Measurements from ENCODE around the gene PRRT1B. TPM values are rescaled to one million over a fixed set of nuclear protein-coding genes. Genes with fewer than 3 reads are reported as not detected.

Gene PRRT1B
- total and polyA plus RNA-seq, 2 donors (not counting 1 experiment from before 2014, with no cell fraction given), result not detected

GRCh38 chr9:131589124-131589711 lies 43.9 kb downstream of the PRRT1B start:
- peaks cover 7% of the 10 kb centered on the region for H3K36me3 ChIP-seq (ENCODE audit: control insufficient read depth, insufficient read depth, low read length)
- no peaks in the 10 kb centered on the region for H3K79me2 ChIP-seq (ENCODE audit: control insufficient read depth, insufficient read depth, low read length)
- no peak overlapping the region for H3K27ac ChIP-seq (ENCODE audit: insufficient read depth, low read length)
- no peak overlapping the region for H3K4me2 ChIP-seq (ENCODE audit: extremely low read depth, insufficient read depth, low read length)
- no peak for DNase-seq (ENCODE audit: low read depth in 2 of 2)
- H3K9ac ChIP-seq (ENCODE audit: insufficient read depth, low read length), result no peak overlapping the region
- H3K27me3 ChIP-seq (ENCODE audit: control insufficient read depth, insufficient read depth, low read length), result no peaks in the 10 kb centered on the region
- no peaks in the 10 kb centered on the region for H4K20me1 ChIP-seq (ENCODE audit: control insufficient read depth, extremely low read depth, insufficient read depth, low read length)
- H3K4me3 ChIP-seq (replicated peaks in 1 of 4; ENCODE audit: control extremely low read depth in 1 of 4, insufficient read depth in 1 of 4, low read depth in 3 of 4, low read length in 4 of 4), result no peak overlapping the region
- TF ChIP-seq, protein P1, sequence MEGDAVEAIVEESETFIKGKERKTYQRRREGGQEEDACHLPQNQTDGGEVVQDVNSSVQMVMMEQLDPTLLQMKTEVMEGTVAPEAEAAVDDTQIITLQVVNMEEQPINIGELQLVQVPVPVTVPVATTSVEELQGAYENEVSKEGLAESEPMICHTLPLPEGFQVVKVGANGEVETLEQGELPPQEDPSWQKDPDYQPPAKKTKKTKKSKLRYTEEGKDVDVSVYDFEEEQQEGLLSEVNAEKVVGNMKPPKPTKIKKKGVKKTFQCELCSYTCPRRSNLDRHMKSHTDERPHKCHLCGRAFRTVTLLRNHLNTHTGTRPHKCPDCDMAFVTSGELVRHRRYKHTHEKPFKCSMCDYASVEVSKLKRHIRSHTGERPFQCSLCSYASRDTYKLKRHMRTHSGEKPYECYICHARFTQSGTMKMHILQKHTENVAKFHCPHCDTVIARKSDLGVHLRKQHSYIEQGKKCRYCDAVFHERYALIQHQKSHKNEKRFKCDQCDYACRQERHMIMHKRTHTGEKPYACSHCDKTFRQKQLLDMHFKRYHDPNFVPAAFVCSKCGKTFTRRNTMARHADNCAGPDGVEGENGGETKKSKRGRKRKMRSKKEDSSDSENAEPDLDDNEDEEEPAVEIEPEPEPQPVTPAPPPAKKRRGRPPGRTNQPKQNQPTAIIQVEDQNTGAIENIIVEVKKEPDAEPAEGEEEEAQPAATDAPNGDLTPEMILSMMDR (conservative IDR thresholded peaks at IDR 0.05 in 1 of 2, IDR thresholded peaks at IDR 0.05 in 1 of 2; ENCODE audit: low read depth in 1 of 2, low read length in 2 of 2), result no peak
- TF ChIP-seq EZH2 (IDR thresholded peaks at IDR 0.05; ENCODE audit: low read length, missing control alignments), result no peak
- no peak overlapping the region for H2AFZ ChIP-seq (ENCODE audit: low read length)
- no peaks in the 10 kb centered on the region for H3K4me1 ChIP-seq (ENCODE audit: control insufficient read depth, extremely low read depth, insufficient read depth, low read length)
- no peaks in the 10 kb centered on the region for H3K9me3 ChIP-seq (ENCODE audit: control insufficient read depth, insufficient read depth, low read depth, low read length)

DNA sequence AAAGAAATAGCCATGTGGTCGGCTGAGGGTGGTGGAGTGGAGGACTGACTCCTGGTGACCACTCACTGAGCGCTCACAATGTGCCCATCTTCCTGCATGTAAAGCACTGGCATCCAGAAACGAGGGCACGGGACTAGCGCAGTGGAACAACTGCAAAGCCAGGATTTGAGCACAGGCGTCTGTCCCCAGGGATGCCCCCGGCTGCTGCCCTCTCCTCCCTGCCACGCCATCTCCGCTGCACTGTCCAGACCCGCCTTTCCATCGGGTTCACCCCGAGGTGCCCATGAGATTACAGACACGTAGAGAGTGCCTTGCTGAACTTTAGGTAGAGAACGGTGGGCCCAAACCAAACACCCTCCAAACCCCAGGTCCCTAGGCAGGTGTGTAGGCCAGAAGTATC lies 44.7 kb downstream of the PRRT1B start:
- H3K9ac ChIP-seq (ENCODE audit: insufficient read depth, low read length), result no peak overlapping the region
- no peak overlapping the region for H3K4me2 ChIP-seq (ENCODE audit: extremely low read depth, insufficient read depth, low read length)
- TF ChIP-seq, protein P1 (conservative IDR thresholded peaks at IDR 0.05 in 1 of 2, IDR thresholded peaks at IDR 0.05 in 1 of 2; ENCODE audit: low read depth in 1 of 2, low read length in 2 of 2), result no peak
- TF ChIP-seq EZH2 (IDR thresholded peaks at IDR 0.05; ENCODE audit: low read length, missing control alignments), result no peak

DNA sequence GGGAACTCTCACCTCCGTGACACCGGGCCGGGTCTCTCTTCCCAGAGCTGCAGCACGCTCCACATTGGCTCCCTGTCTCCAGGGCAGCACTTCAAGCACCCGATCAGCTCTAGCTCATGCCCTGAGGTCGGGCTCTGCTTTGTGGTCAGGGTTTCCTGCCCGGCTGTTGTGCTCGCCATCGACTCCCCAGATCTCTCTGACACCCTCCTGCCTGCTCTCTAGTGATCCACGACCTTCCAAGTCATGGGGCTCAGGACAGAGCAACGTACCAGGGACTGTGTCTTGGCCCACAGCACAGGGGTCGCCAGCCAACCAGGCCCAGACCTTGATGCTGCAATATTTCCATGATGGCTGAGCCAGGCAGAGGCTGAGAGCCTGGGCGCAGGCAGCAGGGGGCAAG lies 45.1 kb downstream of the PRRT1B start:
- Histone ChIP-seq H3K27me3 (ENCODE audit: control insufficient read depth, insufficient read depth, low read length) (no peaks in the 10 kb centered on the region), H3K4me2 (ENCODE audit: extremely low read depth, insufficient read depth, low read length) (no peak overlapping the region), H3K36me3 (ENCODE audit: control insufficient read depth, insufficient read depth, low read length) (peaks cover 3% of the 10 kb centered on the region), H3K4me3 (replicated peaks in 1 of 4; ENCODE audit: control extremely low read depth in 1 of 4, insufficient read depth in 1 of 4, low read depth in 3 of 4, low read length in 4 of 4) (no peak overlapping the region), H3K9me3 (ENCODE audit: control insufficient read depth, insufficient read depth, low read depth, low read length) (no peaks in the 10 kb centered on the region), H2AFZ (ENCODE audit: low read length) (no peak overlapping the region), H3K79me2 (ENCODE audit: control insufficient read depth, insufficient read depth, low read length) (no peaks in the 10 kb centered on the region), H3K27ac (ENCODE audit: insufficient read depth, low read length) (no peak overlapping the region), H4K20me1 (ENCODE audit: control insufficient read depth, extremely low read depth, insufficient read depth, low read length) (no peaks in the 10 kb centered on the region), H3K4me1 (ENCODE audit: control insufficient read depth, extremely low read depth, insufficient read depth, low read length) (no peaks in the 10 kb centered on the region), H3K9ac (ENCODE audit: insufficient read depth, low read length) (no peak overlapping the region)
- TF ChIP-seq, protein P1 (conservative IDR thresholded peaks at IDR 0.05 in 1 of 2, IDR thresholded peaks at IDR 0.05 in 1 of 2; ENCODE audit: low read depth in 1 of 2, low read length in 2 of 2), result no peak
- TF ChIP-seq EZH2 (IDR thresholded peaks at IDR 0.05; ENCODE audit: low read length, missing control alignments), result no peak
- no peak for DNase-seq (ENCODE audit: low read depth in 2 of 2)

More for the DNA sequence above, 44.7 kb downstream of the PRRT1B start:
- Histone ChIP-seq H3K36me3 (ENCODE audit: control insufficient read depth, insufficient read depth, low read length) (peaks cover 3% of the 10 kb centered on the region), H2AFZ (ENCODE audit: low read length) (no peak overlapping the region), H3K4me3 (replicated peaks in 1 of 4; ENCODE audit: control extremely low read depth in 1 of 4, insufficient read depth in 1 of 4, low read depth in 3 of 4, low read length in 4 of 4) (no peak overlapping the region), H3K27ac (ENCODE audit: insufficient read depth, low read length) (no peak overlapping the region), H3K79me2 (ENCODE audit: control insufficient read depth, insufficient read depth, low read length) (no peaks in the 10 kb centered on the region), H3K9me3 (ENCODE audit: control insufficient read depth, insufficient read depth, low read depth, low read length) (no peaks in the 10 kb centered on the region), H3K4me1 (ENCODE audit: control insufficient read depth, extremely low read depth, insufficient read depth, low read length) (no peaks in the 10 kb centered on the region), H4K20me1 (ENCODE audit: control insufficient read depth, extremely low read depth, insufficient read depth, low read length) (no peaks in the 10 kb centered on the region), H3K27me3 (ENCODE audit: control insufficient read depth, insufficient read depth, low read length) (no peaks in the 10 kb centered on the region)
- DNase-seq (ENCODE audit: low read depth in 2 of 2), result no peak

All from fibroblast of lung (primary cell).